DMS53 (cell line): ENCODE data around the gene KCNA10.
"Not testable (repeated sequence)": the region's sequence is repeated elsewhere in the genome, so short reads cannot be mapped to it uniquely, and the experiment has no call there.

Experiments used
- DNase-seq: peaks from one replicate; lab custom pipeline; 2025; lab: John Stamatoyannopoulos, UW

The KCNA10 gene

DNA sequence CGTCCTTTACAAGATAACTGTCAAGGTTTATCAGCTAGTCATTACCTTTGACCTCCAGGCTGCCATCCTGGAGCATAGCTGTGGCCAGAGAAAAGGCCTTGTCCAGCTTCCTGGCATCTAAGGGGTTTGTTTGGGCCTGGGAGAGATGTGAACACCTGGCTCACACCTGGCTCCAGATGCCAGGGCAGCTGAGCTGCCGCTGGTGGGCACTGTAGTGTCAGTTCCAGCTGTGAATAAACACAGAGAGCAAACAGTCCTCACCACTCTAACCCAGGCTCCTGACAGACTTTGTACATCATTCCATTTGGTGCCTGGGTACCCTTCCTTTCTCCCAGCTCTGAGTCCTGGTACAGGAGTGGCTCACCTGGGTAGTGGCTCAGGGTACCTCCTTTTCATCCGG is 14.3 kb upstream of the KCNA10 start:
- DNase-seq: peak; percentile 89

DNA sequence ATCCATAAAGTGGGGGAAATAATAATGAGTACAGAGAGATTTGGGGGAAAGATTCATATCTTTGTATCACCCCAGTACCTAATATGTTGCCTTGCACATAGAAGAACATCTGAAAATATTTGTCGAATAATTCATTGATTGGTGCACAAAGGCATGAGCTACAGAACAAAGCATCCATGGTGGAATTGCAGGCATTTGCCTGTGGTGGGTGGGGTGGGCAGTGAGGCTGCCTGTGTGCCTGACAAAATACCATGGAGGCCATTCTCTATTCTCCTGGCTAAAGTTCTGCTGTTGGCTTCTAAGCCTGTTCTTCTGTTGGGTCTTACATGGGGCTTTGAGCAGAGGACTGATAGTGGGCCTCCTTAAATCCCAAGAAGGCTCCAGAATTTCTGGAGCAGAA is 10.0 kb upstream of the KCNA10 start:
- DNase-seq: no peak

DNA sequence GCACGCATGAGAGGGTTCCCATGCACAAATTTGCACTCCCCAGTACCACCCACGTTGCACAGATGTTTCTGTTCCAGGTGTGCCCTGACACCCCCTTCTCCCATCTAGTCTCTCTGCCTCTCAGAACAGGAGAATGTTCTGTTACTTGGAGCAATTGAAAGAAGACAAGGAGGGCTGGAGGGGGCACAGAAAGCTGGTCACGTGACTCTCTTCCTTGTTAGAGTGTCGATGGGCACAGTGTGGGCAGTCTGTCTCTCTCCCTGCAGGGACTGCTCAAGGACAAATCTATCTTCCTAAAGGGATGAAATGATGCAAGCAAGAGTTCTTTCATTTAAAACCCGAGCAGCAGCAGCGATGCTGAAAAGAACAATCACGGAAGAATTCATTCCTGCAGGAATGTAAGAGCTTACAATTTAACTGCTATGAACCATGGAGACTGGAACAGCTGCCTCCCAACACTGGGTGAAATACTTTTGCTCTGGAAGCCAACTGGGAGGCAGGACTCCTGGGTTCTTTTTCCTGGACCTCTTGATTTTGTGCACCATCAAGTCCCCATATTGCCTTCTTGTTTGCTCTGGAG is 7.3 kb upstream of the KCNA10 start:
- DNase-seq: no peak

DNA sequence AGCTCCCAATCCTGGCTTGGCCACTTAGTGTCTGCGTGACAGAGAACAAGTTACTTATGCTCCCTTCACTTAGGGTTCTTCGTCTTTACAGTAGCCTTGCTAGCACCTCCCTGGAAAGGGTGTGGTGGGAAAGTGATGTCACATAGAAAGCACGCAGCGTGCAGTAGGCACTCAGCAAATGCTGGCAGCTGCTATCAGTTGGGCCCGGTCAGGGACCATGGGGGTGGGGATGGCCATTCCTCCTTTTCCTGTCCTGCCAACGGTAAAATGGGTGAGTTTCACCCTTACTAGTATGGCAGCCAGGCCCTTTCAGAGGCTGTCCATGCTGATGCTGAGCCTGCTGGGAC is 6.2 kb upstream of the KCNA10 start:
- no peak for DNase-seq

DNA sequence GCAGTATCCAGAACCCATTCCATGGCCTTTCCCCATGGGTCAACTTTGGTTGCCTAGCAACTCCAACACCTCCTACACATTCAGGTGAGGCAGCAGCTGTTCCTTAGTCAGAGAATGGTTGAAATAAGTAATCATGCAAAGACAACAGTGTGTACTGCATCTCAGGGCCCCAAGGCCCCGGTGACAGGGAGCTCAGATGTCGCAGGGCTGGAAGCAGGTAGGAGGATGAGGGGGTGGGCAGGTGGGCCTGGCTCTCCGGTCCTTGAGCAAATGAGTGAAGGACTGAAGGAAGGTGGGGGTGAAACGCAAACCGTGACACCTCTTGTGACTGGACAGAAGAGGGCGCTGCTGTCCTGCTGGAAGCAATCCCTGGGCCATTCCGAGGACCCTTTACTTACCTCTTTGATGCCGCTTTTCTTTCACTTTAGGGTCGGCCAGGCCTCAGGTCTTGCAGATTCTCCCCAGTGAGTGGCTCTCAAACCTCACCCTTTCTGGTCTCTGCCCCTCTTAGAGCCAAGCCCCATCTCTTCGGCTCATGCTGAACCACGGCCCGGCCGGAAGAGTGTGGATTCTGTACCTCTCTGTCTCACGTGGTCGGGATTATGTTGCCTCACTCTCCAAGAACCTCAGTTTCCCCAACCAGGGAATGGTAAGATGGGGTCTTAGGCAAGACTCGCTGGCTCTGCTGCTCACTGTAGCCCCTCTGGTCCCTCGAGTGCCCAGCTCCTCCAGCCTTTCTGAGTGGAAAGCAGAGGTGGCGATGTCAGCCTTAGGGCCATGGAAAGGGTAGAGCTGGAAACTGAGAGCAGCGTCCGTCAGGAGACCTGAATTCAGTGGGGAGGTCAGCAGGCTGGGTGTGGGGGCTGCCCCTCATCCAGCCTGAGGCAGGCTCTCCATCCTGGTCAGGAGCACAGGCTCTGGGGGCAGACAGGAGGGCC is 5.6 kb upstream of the KCNA10 start:
- DNase-seq: peak; percentile 91

DNA sequence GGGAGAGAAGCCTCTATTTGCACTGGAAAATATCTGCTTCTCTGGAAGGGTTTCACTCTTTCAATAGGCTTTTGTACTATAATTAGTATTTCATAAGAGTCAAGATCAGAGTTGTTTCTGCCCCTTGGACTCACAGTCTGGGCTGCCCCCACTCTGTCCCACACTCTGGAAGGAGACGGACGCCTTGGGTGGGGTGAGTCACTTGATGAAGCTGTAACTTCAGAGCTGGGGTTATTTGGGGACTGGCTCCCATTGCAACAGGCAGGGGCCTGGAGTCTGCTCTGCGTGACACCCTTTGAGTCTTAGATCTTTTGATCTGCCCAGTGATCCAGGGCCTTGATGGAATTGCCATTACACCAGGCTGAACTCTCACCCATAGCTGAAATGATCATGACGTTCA is 4.0 kb upstream of the KCNA10 start:
- DNase-seq: no peak

DNA sequence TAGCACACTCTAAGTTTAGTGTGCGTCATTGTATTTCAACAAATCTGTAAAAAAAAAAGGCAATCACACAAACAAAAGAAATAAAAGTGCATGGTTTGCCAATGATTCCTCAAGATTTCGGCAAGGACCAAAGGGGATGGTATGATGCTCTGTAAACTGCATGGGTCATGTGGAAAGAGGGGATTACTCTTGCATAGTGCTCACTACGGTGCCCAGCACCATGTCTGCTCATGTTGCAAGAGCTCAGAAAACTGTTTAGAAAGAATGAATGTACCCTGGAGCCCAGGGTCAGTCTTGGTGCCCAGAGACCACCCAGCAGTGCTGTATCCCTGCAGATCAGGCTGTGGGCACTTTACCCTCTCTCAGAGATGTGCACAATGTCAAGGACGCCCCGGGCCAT is 3.6 kb upstream of the KCNA10 start:
- DNase-seq: no peak

DNA sequence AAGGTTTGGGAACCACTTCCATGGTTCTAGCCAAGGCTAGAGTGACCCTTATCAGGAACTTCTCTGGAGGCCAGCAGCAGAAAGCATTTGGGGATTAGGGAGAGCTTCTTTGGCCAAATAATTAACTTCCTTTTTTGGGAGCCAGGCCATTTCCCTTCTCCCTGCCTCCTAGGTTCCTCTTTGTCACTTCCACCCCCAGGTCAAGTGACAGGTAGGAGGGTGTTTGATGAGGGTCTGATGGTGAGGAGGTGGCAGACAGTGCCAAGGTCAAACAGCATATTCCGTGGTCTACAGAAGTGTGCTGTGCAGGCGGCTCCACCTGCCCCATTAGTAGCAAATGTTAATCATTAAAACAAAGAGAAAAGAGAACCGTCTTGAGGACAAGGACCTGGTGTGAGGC is 1.9 kb upstream of the KCNA10 start:
- DNase-seq: no peak

DNA sequence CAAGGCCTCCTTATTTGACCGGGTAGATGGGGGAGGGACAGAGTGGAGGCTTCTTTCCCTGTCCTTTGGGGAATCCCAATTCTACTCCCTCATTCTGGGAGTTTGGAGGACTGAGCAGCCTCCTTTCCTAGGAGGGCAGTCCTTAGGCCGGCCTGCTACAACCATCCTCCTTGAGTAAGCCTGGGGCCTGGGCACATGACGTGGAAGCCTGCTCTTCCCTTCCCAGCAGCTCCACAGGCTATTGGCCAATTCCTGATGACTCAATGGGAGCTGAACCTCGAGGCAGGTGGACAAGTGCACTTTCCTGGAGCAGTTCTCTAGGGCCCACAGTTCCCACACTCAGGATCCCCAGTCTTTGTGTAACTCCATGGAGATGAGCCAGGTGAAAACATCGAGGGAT is 3.1 kb downstream of the KCNA10 start:
- peak; percentile 43 for DNase-seq

DNA sequence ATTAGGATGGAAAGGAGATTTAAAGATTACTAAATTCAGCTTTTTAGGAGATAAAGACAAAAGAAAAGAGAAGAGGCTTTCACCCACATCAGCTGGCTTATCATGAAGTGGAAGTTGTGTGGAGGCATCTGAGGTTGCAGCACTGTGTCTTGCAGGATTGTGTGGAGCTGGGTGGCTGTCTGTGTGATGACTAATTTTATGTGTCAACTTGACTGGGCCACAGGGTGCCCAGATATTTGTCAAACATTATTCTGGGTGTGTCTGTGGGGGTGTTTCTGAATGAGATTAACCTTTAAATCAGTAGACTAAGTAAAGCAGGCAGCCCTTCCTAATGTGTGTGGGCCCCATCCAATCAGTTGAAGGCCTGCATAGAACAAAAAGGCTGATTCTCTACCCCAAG is 3.9 kb downstream of the KCNA10 start:
- no peak for DNase-seq

DNA sequence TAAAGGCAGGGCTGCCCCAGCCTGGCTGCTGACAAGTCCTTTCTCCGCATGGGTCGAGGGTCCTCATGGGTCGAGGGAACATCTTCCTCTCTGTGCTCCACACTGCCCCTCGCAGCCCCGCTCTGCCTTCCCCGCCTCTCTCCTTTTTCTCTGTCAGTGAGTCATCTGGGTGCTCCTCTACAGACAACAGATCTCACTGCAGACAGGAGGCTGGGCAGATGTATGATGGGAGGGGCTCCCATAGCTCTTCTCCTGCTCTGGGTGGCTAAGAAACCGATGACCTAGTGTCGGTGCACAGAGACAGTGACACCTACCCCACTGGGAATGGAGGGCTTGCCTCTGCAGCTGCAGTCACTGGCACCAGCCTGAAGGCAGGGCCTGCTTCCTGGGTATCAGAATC is 5.5 kb downstream of the KCNA10 start:
- DNase-seq: peak; percentile 61

DNA sequence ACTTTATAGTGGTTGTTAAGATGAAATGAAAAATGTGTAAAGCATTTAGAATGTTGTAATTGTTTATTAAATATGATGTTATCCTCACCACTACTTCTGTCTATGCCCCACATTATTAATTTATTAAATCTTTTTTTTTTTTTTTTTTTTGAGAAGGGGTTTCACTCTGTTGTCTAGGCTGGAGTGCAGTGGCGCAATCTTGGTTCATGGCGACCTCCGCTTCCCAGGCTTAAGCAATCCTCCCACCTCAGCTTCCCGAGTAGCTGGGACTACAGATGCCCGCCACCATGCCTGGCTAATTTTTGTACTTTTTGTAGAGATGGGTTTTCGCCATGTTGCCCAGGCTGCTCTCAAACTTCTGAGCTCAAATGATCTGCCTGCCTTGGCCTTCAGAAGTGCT is 7.5 kb downstream of the KCNA10 start:
- DNase-seq: no peak

DNA sequence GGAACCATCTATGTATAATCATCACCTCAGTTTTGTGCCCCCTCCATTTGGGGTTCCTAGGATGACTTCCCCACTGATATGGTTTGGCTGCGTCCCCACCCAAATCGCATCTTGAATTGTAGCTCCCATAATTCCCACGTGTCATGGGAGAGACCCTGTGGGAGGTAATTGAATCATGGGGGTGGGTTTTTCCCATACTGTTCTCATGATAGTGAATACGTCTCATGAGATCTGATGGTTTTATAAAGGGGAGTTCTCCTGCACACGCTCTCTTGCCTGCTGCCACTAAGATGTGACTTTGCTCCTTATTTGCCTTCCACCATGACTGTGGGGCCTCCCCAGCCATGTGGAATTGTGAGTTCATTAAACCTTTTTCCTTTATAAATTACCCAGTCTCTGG is 8.1 kb downstream of the KCNA10 start:
- DNase-seq: not testable (repeated sequence)

DNA sequence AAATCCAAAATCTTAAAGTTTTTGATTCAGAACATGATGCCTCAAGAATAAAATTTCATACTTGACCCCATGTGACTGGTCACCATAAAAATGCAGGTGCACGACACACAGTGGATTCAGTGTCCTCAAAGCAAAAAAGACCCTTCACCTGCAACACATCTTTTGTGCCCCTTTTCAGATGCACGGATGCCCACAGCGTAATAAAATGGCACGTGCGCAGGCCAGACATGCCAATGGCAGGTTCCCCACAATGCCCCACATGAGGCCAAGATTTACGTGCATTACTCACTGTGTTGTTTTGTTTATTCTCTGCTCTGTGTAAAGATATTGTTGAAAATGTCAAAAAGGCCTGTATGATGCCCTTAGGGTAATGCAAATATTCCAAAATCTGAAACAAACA is 9.3 kb downstream of the KCNA10 start:
- DNase-seq: no peak

DNA sequence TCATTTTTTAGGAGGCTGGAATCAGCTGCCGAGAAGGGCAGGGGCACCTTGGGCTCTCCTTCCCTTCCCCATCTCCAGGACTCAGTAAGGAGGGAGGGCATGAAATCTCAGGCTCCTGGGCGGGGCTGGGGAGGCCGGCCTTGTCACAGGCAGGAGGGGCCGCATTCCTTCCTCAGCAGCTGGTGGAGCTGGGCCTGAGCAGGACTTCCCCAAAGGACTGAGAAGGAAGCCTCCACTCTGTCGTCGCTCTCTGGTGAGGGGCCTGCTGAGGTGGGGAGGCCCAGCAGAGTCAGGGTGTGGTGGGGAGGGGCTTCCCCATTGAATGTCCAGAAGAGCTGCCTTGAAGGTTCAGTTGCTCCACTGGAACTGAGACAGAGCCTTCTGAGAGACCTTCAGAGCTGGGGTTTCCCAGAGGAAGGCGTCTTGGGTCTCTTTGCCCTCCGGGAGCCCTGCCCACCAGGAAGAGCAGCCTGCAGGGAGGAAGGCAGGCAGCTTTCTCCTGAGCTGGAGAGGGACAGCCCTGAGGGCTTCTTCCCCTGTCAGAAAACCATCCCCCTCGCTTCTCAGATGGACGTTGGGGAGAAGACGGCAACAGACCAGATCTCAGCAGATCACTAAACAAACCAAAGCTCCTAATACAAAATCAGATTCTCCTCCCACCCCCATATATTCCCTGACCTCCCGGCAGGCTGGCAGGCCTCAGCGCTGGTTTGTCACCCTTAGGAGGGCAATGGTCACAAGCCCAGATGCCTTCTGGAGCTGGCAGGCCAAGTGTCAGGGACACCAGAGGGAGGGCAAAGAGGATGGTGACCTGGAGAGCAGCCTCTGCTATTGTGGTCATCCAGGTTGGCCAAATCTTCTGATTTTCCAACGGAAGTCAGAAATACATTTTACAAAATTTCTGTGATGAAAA is 10.7 kb downstream of the KCNA10 start:
- no peak for DNase-seq

DNA sequence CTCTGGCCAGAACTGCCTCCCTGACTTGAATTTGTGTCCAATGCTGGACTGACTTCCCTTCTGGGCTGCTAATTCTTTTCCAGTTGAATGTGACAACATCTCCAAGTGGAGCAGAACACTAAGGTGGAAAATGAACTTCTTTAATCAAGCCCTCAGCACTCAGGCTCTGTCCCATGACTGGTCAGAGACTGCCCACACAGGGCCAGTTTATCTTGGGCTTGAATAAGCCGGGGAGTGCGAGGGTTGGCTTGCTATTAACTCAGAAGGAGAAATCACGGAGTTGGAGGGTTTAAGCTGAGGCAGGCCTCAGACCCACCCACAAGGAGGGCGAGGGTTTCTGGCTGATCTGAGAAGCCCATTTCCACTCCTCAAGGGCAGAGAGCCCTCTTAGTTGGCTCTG is 12.4 kb downstream of the KCNA10 start:
- DNase-seq: no peak

DNA sequence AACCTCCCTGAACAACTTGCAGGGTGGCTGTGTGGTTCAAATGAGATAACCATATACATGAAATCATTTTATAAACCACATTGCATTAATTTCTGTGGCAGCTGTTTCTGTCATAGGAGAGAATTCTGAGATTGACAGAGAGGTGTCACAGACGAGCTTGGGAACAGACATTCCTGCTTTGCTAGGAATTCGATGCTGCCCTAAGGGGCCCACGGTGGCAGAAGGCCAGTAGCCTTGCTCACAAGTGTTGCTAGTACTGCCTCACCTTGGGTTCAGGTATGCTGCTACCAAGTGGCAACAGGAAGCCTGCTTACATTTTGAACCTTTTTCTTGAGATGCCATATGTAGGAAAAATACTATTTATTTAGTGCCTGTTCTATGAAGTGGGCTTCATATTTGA is 13.4 kb downstream of the KCNA10 start:
- DNase-seq: no peak

DNA sequence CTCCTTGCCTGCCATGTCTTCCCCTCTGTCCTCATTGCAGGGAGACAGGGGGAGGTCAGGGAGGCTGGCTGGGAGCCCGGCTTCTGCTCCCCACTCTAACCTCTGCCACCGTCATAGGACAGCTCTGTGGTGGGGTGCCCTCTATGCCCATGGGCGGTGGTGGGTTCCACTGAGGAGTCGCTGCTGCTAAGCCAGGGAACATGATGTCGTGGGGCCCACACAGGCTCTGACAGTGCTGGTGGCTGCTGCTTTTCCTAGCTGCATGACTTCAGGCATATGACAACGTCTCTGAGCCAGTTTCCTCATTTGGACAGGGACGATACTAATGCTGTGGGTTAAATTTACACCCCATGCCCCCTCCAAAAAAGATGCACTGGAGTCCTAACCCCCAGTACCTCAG is 14.7 kb downstream of the KCNA10 start:
- no peak for DNase-seq

DNA sequence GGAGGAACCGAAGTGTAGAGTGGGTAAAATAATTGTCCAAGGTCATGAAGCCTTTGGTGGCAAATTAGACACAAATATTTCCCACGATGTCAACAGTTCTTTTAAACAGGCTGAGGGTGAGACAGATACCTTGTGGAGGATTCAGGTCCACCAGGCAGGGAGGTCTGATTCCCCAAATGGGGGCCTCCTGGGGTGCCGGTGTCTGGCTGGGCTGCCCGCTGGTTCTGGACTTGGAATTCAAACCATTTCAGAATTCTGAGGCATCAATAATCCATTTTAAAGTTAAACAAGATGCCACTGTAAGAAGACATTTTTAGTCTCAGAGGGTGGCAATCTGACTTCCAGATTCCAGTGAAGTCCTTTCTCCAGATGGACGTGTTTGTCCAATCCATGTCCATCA is 15.5 kb downstream of the KCNA10 start:
- DNase-seq: no peak

DNA sequence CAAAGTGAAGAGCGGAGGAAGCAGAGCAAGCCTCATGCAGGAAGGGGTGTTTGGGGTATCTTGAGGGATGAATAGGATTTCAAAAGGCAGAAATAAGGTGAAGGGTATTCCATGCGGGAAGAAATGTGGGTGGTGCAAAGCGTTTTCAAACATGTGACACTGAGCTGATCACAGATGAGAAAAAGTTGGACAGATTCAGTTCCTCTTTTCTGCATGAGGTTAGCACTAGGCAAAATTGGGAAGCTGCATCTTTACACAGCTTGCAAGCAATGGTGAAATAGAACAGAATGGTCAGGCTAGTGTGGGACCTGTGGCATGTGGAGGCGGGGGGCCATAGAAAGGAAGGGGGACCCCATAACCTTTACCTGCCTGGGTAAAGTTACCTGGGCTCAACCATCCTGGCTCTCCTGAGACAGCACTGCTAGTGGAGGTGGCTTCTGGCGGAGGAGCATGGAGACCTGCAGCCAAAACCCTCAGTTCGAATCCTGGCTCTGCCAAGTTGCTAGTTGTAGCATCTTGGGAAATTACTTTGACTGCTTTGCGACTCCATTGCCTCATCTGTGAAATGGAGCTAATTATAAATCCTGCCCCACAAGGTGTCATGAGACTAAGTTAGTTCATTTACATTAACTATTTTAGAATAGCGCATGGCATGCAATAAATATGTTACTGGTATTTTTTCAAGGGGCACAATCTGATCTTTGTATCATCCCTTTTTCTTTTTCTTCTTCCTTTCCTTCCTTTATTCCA is 16.4 kb downstream of the KCNA10 start:
- DNase-seq: no peak

DNA sequence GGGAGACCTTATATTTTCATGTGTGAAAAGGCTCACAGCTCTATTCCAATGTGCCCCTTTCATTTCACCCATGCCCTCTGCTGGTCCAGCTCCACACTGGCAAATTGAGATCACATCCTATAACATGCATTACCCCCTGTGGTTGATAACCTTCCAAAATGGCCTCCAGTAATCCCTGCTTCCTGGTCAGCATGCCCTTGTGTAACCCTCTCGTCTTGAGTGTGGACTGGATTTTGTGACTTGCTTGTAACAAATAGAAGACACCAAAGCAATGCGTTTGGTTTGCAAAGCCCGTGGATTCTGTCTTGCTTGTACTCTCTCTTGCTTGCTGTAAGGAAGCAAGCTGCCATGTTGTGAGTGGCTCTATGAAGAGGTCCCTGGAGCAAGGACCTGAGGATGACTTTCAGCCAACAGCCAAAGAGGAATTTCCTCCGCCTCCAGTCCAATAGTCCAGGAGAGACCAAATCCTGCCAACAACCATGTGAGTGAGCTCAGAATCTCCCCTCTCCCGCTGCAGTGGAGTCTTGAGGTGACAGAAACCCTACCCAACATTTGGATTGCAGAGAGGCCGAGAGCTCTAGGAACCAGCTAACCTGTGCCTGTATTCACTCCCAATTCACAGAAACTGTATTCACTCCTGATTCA is 17.4 kb downstream of the KCNA10 start:
- DNase-seq: no peak

DNA sequence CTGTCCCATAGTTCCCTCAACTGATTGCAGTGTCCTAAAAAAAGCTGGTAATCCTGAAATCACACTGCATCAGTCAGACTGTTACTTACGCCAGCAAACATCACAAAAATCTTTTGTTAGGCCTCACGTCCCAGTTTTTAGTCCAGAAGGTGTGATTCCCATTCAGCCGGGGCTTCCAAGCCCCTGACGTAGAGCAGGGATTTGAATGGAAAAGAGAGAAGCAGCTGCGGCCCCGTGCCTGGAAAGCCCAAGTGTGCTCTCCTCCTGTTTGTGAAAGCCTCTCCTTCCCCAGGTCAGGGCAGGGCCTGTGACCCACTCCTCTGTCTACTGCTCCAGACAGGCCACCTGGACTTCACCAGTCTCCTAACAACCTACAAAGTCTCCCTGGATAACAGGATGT is 20.7 kb downstream of the KCNA10 start:
- peak; percentile 22 for DNase-seq
